NOMO-1 treated with DMSO at 0.1 percent for 48 hours (cell line): ENCODE results near the gene KCNN2.

Experiments
- DNase-seq: peaks from one replicate; lab custom pipeline; 2025; ENCODE audit not compliant: unreplicated experiment; lab: John Stamatoyannopoulos, UW

Gene KCNN2

GRCh38 chr5:114361724-114362196 is at the start of gene KCNN2:
Gene KCNN2 (plus strand): TSS chr5:114362070. CDS start chr5:114362140, 70 bp downstream.
- peak; percentile 92 for DNase-seq

- DNase-seq: no peak
These were observed 49.2 kb upstream of the KCNN2 start for GRCh38 chr5:114312658-114313057.

- DNase-seq: no peak
These were observed 47.8 kb upstream of the KCNN2 start for GRCh38 chr5:114314061-114314460.

GRCh38 chr5:114316167-114316566 is 45.7 kb upstream of the KCNN2 start:
- no peak for DNase-seq

GRCh38 chr5:114317751-114318150 is 44.1 kb upstream of the KCNN2 start:
- DNase-seq: no peak

- no peak for DNase-seq
These were observed 42.6 kb upstream of the KCNN2 start for GRCh38 chr5:114319236-114319635.

GRCh38 chr5:114319821-114320220 is 42.0 kb upstream of the KCNN2 start:
- no peak for DNase-seq

- no peak for DNase-seq
These were observed 37.6 kb upstream of the KCNN2 start for GRCh38 chr5:114324282-114324681.

GRCh38 chr5:114325541-114325940 is 36.3 kb upstream of the KCNN2 start:
- DNase-seq: no peak

- no peak for DNase-seq
These were observed 34.4 kb upstream of the KCNN2 start for GRCh38 chr5:114327474-114327873.

GRCh38 chr5:114327987-114328386 is 33.9 kb upstream of the KCNN2 start:
- no peak for DNase-seq

- DNase-seq: no peak
These were observed 30.8 kb upstream of the KCNN2 start for GRCh38 chr5:114330916-114331531.

- DNase-seq: no peak
These were observed 29.4 kb upstream of the KCNN2 start for GRCh38 chr5:114332493-114332892.

- DNase-seq: no peak
These were observed 28.9 kb upstream of the KCNN2 start for GRCh38 chr5:114332925-114333324.

GRCh38 chr5:114335391-114335790 is 26.5 kb upstream of the KCNN2 start:
- no peak for DNase-seq

GRCh38 chr5:114339108-114339507 is 22.8 kb upstream of the KCNN2 start:
- no peak for DNase-seq

GRCh38 chr5:114346181-114346580 is 15.7 kb upstream of the KCNN2 start:
- no peak for DNase-seq

GRCh38 chr5:114355086-114355830 is 6.6 kb upstream of the KCNN2 start:
- peak; percentile 28 for DNase-seq

GRCh38 chr5:114358329-114358728 is 3.5 kb upstream of the KCNN2 start:
- DNase-seq: no peak

GRCh38 chr5:114360357-114360756 is 1.5 kb upstream of the KCNN2 start:
- no peak for DNase-seq

GRCh38 chr5:114360816-114361723 is 800 bp upstream of the KCNN2 start:
- peak; percentile 58 for DNase-seq
